OCI-LY7 (cell line): ENCODE data around the gene TMEM183A.

Source experiments
- EZH2phosphoT487 ChIP-seq: fragments of 200-600 bp; sonication (generic); IDR thresholded peaks from 2 replicates; pipeline ENCODE4 v1.6.1; 2018; ENCODE audit warnings: low read depth, borderline replicate concordance, mild to moderate bottlenecking, mixed run types, antibody characterized with exemption, low read length, moderate library complexity, mixed read lengths
- TF ChIP-seq, protein P1 (sequence below): fragments of 200-600 bp; sonication (generic); conservative IDR thresholded peaks from 2 replicates; pipeline ENCODE4 v1.5.1; 2014; ENCODE audit warnings: mild to moderate bottlenecking, antibody characterized with exemption, low read length, moderate library complexity, mixed read lengths

DNA sequence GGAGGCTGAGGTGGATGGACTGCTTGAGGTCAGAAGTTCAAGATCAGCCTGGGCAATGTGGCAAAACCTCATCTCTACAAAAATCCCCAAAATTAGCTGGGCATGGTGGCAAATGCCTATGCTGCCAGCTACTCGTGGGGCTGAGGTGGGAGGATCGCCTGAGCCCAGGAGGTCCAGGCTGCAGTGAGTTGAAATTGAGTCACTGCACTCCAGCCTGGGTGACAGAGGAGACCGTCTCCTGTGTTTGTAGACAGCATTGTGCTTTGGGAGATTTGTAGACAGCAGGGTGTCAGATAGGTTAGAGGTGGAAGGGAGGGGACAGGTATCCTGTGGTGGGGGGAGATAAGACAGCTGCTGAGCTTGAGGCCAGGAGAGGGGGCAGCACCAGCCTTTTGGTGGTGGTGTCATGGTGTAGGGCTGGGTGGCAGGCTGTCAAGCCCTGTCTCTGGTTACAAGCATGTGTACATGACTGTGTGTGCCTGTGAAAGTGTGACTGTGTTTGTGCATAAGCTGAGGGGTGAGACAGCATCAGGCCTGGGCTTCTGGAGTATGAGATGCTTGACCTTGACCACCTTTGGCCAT, 34.3 kb downstream of the TMEM183A start:
- TF ChIP-seq, protein P1, sequence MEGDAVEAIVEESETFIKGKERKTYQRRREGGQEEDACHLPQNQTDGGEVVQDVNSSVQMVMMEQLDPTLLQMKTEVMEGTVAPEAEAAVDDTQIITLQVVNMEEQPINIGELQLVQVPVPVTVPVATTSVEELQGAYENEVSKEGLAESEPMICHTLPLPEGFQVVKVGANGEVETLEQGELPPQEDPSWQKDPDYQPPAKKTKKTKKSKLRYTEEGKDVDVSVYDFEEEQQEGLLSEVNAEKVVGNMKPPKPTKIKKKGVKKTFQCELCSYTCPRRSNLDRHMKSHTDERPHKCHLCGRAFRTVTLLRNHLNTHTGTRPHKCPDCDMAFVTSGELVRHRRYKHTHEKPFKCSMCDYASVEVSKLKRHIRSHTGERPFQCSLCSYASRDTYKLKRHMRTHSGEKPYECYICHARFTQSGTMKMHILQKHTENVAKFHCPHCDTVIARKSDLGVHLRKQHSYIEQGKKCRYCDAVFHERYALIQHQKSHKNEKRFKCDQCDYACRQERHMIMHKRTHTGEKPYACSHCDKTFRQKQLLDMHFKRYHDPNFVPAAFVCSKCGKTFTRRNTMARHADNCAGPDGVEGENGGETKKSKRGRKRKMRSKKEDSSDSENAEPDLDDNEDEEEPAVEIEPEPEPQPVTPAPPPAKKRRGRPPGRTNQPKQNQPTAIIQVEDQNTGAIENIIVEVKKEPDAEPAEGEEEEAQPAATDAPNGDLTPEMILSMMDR: no peak
- TF ChIP-seq EZH2phosphoT487: no peak
